HG02981 (cell line): Measurements from ENCODE around the gene SHISAL2A.
"Not testable (repeated sequence)": the region's sequence is repeated elsewhere in the genome, so short reads cannot be mapped to it uniquely, and the experiment has no call there.

Source experiments
- ATAC-seq: cut with Tn5 transposase; IDR thresholded peaks from one replicate; pipeline ENCODE4 v1.9.1; 2021; ENCODE audit warnings: mild to moderate bottlenecking, moderate library complexity; ENCODE audit not compliant: unreplicated experiment

SHISAL2A gene

DNA sequence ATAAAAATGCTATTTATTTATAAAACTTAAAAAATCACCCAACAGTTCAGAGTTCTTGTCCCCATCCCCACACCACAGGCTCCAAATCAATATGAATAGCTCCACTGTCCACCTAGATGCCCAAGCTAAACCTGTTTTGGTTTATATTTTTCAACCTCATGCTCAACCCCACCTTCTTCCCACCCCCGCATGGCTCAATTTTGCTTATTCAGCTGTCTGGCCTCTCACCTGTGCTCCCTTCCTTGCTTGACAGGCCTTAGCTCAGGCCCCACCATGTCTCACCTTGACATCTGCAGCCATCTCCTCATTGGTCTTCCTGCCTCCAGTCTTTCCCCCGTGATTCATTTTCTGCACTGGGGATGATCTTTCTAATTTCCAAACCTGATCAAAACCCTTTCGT is 47.4 kb downstream of the SHISAL2A start:
- no peak for ATAC-seq

DNA sequence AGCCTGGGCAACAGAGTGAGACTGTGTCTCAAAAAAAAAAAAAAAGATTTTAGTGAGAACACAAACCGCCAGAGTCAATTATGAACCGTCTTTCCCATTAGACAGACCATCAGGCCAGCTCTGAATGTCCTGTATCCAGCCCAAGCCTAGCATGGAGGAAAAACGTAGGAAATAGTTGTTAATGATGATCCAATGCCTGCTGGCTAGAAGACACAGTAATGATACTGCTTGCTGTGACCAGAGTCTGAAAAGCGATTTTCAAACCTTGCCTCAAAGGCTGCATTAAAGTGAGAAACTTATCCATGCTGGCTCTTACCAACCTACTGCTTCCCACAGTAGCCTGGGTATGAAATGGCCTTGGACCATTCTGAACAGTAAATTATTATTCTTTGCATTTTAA is 48.2 kb downstream of the SHISAL2A start:
- ATAC-seq, result no peak

DNA sequence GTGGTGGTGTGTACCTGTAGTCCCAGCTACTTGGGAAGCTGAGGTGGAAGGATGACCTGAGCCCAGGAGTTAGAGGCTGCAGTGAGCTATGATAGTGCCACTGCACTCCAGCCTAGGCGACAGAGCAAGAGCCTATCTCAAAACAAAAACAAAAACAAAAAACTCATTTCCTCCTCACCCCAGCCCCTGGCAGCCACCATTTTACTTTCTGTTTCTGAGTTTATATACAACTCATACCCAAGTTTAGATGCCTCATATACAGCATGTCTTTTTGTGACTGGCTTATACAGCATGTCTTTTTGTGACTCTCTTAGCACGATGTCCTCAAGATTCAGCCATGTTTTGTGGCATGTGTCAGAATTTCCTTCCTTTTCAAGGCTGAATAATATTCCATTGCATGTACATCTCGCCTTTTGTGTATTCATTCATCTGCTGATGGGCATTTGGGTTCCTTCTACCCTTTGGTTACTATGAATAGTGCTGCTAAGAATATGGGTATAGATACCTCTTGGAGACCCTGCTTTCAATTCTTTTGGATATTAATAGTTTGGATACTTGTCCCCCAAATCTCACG is 50.5 kb downstream of the SHISAL2A start:
- no peak for ATAC-seq

DNA sequence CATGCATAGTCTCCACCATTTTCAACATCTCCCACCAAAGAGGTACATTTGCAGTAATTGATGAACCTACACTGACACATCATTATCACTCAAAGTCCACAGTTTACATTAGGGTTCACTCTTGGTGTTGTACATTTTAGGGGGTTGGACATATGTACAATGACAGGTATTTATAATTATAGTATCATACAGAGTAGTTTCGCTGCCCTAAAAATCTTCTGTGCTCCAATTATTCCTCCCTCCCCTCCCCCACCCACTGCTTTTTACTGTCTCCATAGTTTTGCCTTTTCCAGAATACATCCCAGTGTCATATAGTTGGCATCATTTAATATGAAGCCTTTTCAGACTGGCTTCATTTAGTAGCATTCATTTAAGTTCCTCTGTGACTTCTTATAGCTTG is 51.6 kb downstream of the SHISAL2A start:
- no peak for ATAC-seq

DNA sequence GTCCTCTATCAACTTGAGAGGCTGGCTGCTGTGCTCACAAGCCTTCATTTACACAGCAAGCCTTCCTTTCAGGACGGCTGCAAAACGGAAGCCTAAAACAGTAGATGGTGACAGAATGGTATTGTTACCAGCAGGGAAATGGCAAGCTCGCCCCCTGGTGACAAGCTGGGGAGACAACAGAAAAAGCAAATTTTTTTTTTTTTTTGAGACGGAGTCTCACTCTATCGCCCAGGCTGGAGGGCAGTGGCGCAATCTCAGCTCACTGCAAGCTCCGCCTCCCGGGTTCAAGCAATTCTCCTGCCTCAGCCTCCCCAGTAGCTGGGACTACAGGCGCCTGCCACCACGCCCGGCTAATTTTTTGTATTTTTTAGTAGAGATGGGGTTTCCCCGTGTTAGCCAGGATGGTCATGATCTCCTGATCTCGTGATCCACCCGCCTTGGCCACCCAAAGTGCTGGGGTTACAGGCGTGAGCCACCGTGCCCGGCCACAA is 53.3 kb downstream of the SHISAL2A start:
- ATAC-seq, result peak; percentile 73

DNA sequence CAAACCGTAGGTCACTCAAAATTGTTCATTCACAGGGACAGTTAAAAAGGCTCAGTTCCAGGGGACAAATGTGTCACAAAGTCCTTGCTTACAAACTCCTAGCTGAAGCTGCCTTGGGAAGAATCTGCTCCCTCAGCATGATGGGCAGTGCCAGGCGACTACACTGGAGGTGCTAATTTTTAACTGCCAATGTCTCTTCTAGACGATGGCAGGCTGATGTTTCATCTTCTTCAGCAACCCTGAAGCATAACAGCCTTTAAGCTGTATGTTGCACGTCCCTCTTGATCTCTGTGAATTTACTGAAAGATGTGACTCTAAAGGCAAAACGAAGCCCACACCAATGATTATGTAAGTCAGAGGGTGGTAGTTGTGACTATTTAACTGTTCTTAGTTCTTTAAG is 53.9 kb downstream of the SHISAL2A start:
- no peak for ATAC-seq

DNA sequence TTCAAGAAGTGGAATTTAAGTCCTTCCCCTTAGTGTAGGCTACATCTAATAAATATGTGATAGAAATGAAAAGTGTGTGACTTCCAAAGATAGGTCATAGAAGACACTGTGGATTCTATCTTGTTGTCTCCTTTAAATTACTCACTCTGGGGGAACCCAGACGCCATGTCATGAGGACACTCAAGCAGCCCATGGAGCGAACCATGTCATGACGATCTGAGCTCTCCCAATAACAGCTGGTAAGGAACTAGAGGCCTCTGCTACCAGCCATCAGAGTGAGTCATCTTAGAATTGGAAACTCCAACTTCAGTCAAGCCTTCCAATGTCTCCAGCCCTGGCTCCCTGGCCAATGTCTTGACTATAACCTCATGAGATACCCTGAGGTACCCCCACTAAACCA is 58.9 kb downstream of the SHISAL2A start:
- ATAC-seq, result no peak

DNA sequence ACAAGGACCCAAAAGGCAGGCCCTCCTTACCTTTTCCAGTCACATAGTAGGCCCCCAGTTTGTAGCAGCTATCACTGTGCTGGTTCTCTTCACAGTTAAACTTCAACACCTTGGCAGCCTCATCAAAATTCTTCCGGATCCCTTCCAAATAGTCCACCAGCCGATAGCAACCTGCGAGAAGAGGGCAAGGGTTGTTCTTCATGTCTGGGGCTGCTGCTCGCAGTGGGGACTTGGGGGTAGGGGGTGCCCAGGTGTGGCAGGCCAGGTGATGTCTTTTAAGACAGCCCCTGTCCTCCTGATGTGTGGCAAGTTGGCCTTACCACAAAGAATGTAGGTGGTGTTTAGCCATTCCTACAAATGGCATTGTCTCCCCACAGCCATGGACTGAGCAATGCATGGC is 59.7 kb downstream of the SHISAL2A start:
- no peak for ATAC-seq

DNA sequence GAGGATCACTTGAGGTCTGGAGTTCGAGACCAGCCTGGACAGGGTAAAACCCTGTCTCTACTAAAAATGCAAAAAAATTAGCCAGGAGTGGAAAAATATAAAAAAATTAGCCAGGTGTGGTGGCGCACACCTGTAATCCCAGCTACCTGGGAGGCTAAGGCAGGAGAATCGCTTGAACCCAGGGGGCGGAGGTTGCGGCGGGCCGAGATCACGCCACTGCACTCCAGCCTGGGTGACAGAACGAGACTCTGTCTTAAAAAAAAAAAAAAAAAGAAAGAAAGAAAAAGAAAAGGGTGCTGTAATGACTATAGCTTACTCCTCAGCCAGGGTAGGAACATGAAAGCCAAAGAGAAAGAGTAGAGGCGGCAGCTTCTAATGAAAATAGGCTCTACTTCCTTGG is 60.4 kb downstream of the SHISAL2A start:
- ATAC-seq, result not testable (repeated sequence)

DNA sequence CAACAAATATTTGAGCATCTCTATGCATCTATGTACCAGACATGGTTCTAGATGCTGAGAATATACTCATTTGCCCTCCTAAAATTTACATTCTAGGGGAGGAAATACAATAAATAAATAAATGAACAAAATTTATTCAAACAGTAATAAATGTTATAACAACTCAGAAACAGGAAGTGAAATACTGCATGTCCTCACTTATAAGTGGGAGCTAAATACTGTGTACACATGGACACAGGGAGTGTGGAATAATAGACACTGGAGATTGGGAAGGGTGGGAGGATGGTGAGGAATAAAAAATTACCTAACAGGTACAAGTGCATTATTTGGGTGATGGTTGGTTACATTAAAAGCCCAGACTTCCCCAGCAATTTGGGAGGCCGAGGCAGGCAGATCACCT is 60.9 kb downstream of the SHISAL2A start:
- ATAC-seq, result no peak

DNA sequence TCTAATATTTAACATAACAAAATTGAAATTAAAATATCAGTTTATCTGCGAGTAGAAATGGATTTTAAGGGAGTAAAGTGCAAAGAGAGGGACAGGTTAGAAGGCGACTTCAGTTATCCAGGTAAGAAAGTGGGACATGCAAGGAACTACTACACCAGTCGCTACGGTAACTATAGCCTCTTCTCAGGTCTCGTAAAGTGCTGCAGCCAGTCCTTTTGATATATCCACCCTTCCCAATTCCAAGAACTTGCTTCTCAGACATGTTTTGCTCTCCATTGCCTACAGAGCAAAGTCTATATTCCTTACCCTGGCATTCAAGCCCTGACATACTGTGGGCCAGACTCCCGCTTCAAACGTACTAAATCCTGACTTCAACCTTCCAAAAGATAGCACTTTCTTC is 62.7 kb downstream of the SHISAL2A start:
- no peak for ATAC-seq

DNA sequence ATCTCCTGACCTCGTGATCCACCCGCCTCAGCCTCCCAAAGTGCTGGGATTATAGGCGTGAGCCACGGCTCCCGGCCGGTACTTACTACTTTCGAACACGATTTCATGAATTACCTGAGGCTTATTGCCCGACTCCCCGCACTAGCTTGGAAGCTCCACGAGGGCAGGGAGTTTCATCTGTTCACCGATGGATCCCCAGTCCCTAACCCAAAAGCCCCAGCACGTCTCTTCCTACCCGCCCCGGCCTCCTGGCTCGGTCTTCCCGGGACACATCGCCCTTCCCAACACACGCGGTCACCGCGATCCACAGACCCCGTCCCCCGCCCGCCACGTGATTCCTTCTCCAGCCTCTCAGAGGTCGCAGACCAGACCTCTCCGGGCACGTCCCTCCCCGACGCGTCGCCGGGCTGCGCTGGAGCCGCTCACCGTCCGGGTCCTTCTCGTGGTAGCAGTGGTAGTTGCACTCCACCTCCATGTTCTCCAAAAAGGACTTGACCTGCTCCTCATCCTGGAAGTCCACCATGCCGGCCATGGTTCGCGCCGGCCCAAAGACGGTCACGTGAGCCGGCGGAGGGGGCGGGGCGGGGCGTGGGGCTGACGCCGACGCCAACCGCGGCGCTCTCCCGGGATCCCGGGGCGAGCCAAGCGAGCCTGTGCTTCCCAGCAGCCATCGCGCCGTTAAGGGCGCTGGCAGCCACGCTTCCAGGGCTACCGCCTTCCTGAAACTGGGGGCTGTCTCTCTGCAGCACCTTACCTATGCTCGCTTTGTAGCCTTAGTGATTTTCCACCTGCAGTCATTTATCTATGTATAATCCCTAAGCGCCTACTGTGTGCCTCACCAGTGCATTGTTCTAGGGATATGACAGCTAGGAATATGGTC is 65.1 kb downstream of the SHISAL2A start, which contains the start of gene COA7:
COA7 (minus strand) TSS at position 553 of the 880 bp plus-strand sequence; CDS start at position 532, 21 bp downstream.
- peak; percentile 42 for ATAC-seq

DNA sequence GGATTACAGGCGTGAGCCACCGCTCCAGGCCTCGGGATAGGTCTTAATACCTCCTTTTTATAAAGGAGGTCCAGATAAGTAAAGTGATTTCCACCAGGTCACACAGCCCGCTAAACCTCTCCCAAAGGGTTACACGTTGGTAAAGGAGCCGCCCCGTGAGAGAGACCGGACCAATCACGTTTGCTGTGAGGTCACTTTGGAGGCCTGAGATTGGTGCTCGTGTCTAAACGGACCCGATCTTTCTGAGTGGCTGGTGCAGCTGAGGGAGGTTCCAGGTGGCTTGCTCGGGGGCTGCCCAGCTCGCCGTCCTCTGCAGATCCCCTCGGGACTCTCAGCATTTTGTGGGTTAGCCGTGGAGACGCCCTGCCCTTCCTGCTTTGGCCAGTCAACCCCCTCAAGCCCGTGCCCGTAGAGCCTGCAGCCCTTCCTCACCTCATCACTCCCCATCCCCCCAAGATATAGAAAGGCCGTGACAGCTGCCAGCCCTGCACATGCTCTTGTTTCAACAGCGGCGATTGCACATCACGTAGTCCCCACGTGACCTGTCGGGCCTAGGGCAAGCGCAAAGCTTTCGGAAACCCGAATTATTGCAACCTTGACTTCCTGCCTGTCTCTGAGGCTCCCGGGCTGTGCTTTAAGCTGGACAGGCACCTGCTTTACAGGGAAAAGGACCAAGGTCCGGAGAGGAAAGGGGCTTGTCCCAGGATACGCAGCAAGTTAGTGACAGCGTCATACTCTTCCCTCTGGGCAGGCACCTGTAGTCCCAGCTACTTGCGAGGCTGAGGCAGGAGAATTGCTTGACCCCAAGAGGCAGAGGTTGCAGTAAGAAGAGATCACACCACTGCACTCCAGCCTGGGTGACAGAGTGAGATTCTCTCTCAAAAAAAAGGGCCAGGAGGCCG is 70.2 kb downstream of the SHISAL2A start:
- peak; percentile 91 for ATAC-seq

DNA sequence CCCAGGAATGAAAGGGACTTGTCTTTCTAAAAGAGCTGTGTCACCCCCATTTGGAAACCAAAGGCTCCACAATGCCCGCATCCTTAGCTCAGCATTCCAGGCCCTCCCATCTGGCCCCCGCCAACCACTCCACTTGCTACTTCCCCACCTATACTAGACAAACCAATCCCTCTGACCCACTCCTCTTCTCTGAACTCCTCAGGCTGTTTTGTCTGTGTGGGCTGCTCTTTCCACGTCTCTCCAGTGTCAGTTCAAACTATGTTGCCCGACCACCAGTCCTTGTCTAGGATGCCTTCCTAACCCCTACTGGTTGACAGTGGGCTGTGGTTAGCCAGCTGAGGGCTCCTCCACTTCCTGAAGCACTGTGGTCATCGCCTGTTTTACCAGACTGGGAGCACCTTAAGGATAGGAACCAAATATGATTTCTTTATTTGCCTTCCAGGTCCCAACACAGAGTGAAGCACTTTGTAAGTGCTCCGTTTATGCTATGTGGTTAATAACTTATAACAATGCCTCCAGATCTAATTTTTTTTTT is 73.2 kb downstream of the SHISAL2A start:
- ATAC-seq, result no peak
